PC-3 (cell line): ENCODE results near the gene TMEM250. TPM values are rescaled to one million over a fixed set of nuclear protein-coding genes. Genes with fewer than 3 reads are reported as not detected.

Source experiments
- ATAC-seq: fragments of 200-7000 bp; cut with Tn5 transposase; 2 replicates; pipeline ENCODE4 v1.9.1; 2020; ENCODE audit warnings: mild to moderate bottlenecking, moderate library complexity
- BruUV-seq: library from RNA; stranded (reverse); fragments of 400-500 nt; replicated peaks from 2 replicates; lab custom pipeline; 2021; lab: Mats Ljungman, UMichigan
- CTCF ChIA-PET: fragments of 300-600 bp; sonication (Branson Sonifier 250); formaldehyde crosslinking; loops from one replicate; lab custom pipeline; 2022; ENCODE audit warnings: antibody characterized with exemption; lab: Charles Lee
- POLR2A ChIA-PET: fragments of 300-600 bp; sonication (Branson Sonifier 250); formaldehyde crosslinking; loops from one replicate; lab custom pipeline; 2022; ENCODE audit warnings: antibody characterized with exemption; ENCODE audit not compliant: unreplicated experiment; lab: Charles Lee
- DNase-seq: peaks from one replicate; pipeline ENCODE4 v3.0.0-alpha.2; 2015
- H2AFZ ChIP-seq: fragments of 300-600 bp; sonication (generic); 2 replicates; pipeline ENCODE4 v1.6.0; 2016; ENCODE audit warnings: antibody characterized with exemption, low read length
- H3F3A ChIP-seq: fragments of 300-600 bp; sonication (generic); one replicate; pipeline ENCODE4 v1.6.0; 2017; ENCODE audit warnings: antibody characterized with exemption, low read length, control low read depth, mild to moderate bottlenecking; ENCODE audit not compliant: unreplicated experiment
- H3K27ac ChIP-seq: fragments of 300-600 bp; sonication (generic); 2 replicates; pipeline ENCODE4 v1.5.1; 2016; ENCODE audit warnings: mild to moderate bottlenecking, low read length
- H3K27me3 ChIP-seq: fragments of 300-600 bp; sonication (generic); 2 replicates; pipeline ENCODE4 v1.6.1; 2016; ENCODE audit warnings: low read length, mixed read lengths
- H3K36me3 ChIP-seq: fragments of 300-600 bp; sonication (generic); 2 replicates; pipeline ENCODE4 v1.6.1; 2016; ENCODE audit warnings: low read depth, mixed run types, low read length, mixed read lengths
- H3K4me1 ChIP-seq: fragments of 300-600 bp; sonication (generic); 2 replicates; pipeline ENCODE4 v1.5.1; 2016; ENCODE audit warnings: low read length; ENCODE audit not compliant: insufficient read depth
- H3K4me2 ChIP-seq: fragments of 300-600 bp; sonication (generic); 2 replicates; pipeline ENCODE4 v1.6.0; 2016; ENCODE audit warnings: low read length
- H3K4me3 ChIP-seq: fragments of 300-600 bp; sonication (generic); 2 replicates; pipeline ENCODE4 v1.5.1; 2016; ENCODE audit warnings: mild to moderate bottlenecking, low read length, mixed read lengths
- H3K79me2 ChIP-seq: fragments of 300-600 bp; sonication (generic); 2 replicates; pipeline ENCODE4 v1.6.1; 2017; ENCODE audit warnings: low read length, mixed read lengths
- H3K9ac ChIP-seq: fragments of 300-600 bp; sonication (generic); 2 replicates; pipeline ENCODE4 v1.6.0; 2016; ENCODE audit warnings: mild to moderate bottlenecking, low read length
- H3K9me2 ChIP-seq: fragments of 300-600 bp; sonication (generic); replicated peaks from 2 replicates; pipeline ENCODE4 v1.6.1; 2016; ENCODE audit warnings: mixed run types, low read length, mixed read lengths
- H3K9me3 ChIP-seq: fragments of 300-600 bp; sonication (generic); 2 replicates; pipeline ENCODE4 v1.6.1; 2016; ENCODE audit warnings: low read length, mixed read lengths
- H4K20me1 ChIP-seq: fragments of 300-600 bp; sonication (generic); 2 replicates; pipeline ENCODE4 v1.6.1; 2016; ENCODE audit warnings: low read length, mixed read lengths
- EZH2 ChIP-seq: fragments of 300-600 bp; sonication (generic); IDR thresholded peaks from one replicate; pipeline ENCODE4 v1.6.1; 2017; ENCODE audit warnings: antibody characterized with exemption, mild to moderate bottlenecking, low read length; ENCODE audit not compliant: unreplicated experiment
- EZH2phosphoT487 ChIP-seq: fragments of 300-600 bp; sonication (generic); IDR thresholded peaks from 2 replicates; pipeline ENCODE4 v1.6.1; 2018; ENCODE audit warnings: mild to moderate bottlenecking, antibody characterized with exemption, low read length, borderline replicate concordance
- intact Hi-C: fragments of 100-400 bp; cut with micrococcal nuclease; formaldehyde crosslinking; loops from 2 replicates; pipeline ENCODE4 v1.9.0; 2023
- total RNA-seq: library from RNA; depleted of rRNA; stranded (reverse); fragments of >200 nt; gene quantifications from 2 replicates; pipeline ENCODE4 v1.2.3, GENCODE V29; 2014
- TF ChIP-seq, protein P1 (sequence below): fragments of 300-600 bp; sonication (generic); conservative IDR thresholded peaks from 2 replicates; pipeline ENCODE4 v1.5.1; 2017; ENCODE audit warnings: antibody characterized with exemption, low read depth, mild to moderate bottlenecking, low read length

Gene TMEM250
- total RNA-seq, 1 experiment from 2014 or later = 64.7 TPM

DNA sequence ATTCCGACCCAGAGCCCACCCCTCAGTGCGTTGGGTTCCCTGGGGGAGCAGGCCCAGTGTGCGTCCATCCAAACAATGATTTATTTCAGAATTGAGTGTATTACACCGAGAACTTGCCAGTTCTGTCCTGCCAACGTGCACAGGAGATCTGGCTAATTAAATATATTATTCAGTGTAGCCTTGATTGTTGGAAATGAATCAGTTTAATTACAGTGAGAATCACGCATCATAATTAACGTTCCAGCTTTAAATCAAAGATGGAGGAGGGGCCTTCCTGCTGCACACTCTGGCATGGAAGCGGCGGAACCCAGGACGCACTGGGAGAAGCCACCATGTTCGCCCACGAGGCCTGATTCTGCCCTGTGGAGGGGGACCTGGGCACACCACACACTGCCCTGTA is 30.7 kb upstream of the TMEM250 start:
- no peaks in the 10 kb centered on the region for H3K9me3 ChIP-seq
- ChIA-PET POLR2A (no interaction called here), CTCF (no interaction called here)
- H3K79me2 ChIP-seq = no peaks in the 10 kb centered on the region
- no peak overlapping the region for H3K4me3 ChIP-seq
- TF ChIP-seq EZH2 = no peak
- TF ChIP-seq EZH2phosphoT487 = no peak
- TF ChIP-seq, protein P1, sequence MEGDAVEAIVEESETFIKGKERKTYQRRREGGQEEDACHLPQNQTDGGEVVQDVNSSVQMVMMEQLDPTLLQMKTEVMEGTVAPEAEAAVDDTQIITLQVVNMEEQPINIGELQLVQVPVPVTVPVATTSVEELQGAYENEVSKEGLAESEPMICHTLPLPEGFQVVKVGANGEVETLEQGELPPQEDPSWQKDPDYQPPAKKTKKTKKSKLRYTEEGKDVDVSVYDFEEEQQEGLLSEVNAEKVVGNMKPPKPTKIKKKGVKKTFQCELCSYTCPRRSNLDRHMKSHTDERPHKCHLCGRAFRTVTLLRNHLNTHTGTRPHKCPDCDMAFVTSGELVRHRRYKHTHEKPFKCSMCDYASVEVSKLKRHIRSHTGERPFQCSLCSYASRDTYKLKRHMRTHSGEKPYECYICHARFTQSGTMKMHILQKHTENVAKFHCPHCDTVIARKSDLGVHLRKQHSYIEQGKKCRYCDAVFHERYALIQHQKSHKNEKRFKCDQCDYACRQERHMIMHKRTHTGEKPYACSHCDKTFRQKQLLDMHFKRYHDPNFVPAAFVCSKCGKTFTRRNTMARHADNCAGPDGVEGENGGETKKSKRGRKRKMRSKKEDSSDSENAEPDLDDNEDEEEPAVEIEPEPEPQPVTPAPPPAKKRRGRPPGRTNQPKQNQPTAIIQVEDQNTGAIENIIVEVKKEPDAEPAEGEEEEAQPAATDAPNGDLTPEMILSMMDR = no peak
- no peaks in the 10 kb centered on the region for H4K20me1 ChIP-seq
- no peaks in the 10 kb centered on the region for H3K9me2 ChIP-seq
- no peaks in the 10 kb centered on the region for H3K27me3 ChIP-seq
- H2AFZ ChIP-seq = no peak overlapping the region
- no peak overlapping the region for H3K27ac ChIP-seq
- H3K4me2 ChIP-seq = no peak overlapping the region
- DNase-seq (no peak), ATAC-seq (no peak)
- no peaks in the 10 kb centered on the region for H3F3A ChIP-seq
- H3K9ac ChIP-seq = no peak overlapping the region
- H3K4me1 ChIP-seq = no peaks in the 10 kb centered on the region
- intact Hi-C loops = no loop called here
- BruUV-seq = no TSS peak
- no peaks in the 10 kb centered on the region for H3K36me3 ChIP-seq

DNA sequence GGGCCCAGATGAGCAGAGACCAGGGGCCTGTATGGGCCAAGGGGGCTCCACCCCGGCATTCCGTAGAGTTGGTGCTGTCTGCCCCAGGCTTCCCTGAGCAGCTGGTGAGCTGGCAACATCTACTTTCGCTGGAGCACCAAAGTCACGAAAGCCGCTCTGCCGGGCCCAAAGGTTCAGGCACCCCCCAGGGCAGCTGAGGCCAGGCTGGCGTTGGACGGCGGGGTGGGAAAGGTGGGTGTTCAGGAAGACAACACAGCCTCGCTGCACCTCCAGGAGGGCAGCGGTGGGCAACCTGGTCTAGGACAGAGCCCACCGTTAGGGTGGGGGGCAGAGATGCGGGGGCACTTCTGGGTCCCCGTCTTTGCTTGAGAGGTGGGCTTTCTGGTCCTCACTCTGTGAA is 30.1 kb upstream of the TMEM250 start:
- no peak for DNase-seq
- H4K20me1 ChIP-seq = no peaks in the 10 kb centered on the region
- H3K36me3 ChIP-seq = no peaks in the 10 kb centered on the region
- no peak overlapping the region for H2AFZ ChIP-seq
- H3K4me2 ChIP-seq = no peak overlapping the region
- no TSS peak for BruUV-seq
- TF ChIP-seq EZH2phosphoT487 (no peak), EZH2 (no peak)
- TF ChIP-seq, protein P1 = no peak
- H3K27ac ChIP-seq = no peak overlapping the region
- H3K9me3 ChIP-seq = no peaks in the 10 kb centered on the region
- H3K9me2 ChIP-seq = no peaks in the 10 kb centered on the region
- H3K9ac ChIP-seq = no peak overlapping the region
- intact Hi-C loops = no loop called here
- no peaks in the 10 kb centered on the region for H3K4me1 ChIP-seq
- POLR2A ChIA-PET = no interaction called here
- no peaks in the 10 kb centered on the region for H3F3A ChIP-seq
- no peak overlapping the region for H3K4me3 ChIP-seq
- ATAC-seq = no peak
- H3K27me3 ChIP-seq = no peaks in the 10 kb centered on the region
- no peaks in the 10 kb centered on the region for H3K79me2 ChIP-seq
- CTCF ChIA-PET = no interaction called here

DNA sequence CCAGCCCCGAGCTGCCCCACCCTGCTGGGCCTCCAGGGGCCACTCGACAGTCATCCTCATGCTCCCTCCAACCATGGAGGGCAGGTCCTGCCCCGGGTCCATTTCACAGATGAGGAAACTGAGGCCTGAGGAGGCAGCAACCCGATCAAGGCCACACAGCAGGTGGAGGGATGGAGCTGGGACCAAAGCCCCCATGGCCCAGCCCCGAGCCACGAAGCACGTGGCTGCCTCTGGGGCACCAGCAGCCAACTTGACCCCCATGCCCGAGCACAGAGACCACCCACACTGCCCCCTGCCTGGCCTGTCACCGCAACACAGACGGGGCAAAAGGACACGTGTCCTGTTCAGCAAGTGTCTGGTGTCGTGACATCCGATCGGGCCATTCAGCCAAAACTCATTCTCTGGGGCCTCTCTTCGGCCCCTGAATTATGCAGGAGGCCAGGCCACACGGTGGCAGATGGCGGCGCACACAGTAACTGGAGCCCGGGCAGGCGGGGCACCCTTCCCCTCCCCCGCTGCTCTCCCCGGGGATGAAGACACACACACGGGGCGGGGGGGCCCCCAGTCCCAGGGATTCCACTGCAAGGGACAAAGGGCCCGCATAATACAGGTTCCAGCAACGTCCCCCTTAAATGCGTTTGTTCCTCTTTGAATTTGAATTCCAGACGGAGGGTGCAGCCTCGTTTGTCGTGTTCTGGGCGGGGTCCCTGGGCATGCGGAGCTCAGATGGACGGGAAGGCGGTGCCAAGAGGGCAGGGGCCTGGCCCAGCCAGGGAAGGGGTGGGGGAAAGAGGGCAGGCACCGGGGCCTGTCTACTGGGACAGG is 29.4 kb upstream of the TMEM250 start:
- Histone ChIP-seq H3K9me3 (no peaks in the 10 kb centered on the region), H3K79me2 (no peaks in the 10 kb centered on the region), H3K9me2 (no peaks in the 10 kb centered on the region), H3K4me1 (no peaks in the 10 kb centered on the region), H3K4me2 (no peak overlapping the region), H4K20me1 (no peaks in the 10 kb centered on the region), H3K9ac (no peak overlapping the region), H3K36me3 (no peaks in the 10 kb centered on the region), H3K27me3 (no peaks in the 10 kb centered on the region), H3K27ac (no peak overlapping the region), H3K4me3 (no peak overlapping the region), H3F3A (no peaks in the 10 kb centered on the region), H2AFZ (no peak overlapping the region)
- TF ChIP-seq EZH2 (no peak), EZH2phosphoT487 (no peak)
- TF ChIP-seq, protein P1 = no peak
- ChIA-PET POLR2A (no interaction called here), CTCF (no interaction called here)
- DNase-seq (no peak), ATAC-seq (no peak)
- intact Hi-C loops = no loop called here
- BruUV-seq = no TSS peak
